IPS DF 4.7 (cell line): ENCODE results near the gene UBL4A.

ENCODE experiments used
- DNase-seq: peaks from one replicate; pipeline ENCODE4 v3.0.0-alpha.2; 2013; ENCODE audit warnings: low spot score; ENCODE audit errors: extremely low read depth

The UBL4A gene

DNA sequence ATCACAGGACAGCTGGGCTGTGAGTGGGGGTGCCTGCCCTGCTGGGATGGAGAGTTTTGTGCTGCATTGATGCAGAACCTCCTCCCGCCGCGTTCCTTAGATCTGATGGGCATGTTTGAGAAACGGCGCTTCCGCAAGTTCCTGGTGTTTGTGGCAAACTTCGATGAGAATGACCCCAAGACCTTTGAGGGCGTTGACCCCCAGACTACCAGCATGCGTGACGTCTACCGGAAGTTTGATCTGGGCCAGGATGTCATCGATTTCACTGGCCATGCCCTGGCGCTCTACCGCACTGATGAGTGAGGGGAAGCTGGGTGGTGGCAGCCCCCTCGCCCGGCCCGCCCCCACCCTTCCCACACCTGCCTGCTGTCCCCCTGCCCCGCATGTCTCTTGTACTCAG is 46.6 kb downstream of the UBL4A start:
- DNase-seq = no peak

DNA sequence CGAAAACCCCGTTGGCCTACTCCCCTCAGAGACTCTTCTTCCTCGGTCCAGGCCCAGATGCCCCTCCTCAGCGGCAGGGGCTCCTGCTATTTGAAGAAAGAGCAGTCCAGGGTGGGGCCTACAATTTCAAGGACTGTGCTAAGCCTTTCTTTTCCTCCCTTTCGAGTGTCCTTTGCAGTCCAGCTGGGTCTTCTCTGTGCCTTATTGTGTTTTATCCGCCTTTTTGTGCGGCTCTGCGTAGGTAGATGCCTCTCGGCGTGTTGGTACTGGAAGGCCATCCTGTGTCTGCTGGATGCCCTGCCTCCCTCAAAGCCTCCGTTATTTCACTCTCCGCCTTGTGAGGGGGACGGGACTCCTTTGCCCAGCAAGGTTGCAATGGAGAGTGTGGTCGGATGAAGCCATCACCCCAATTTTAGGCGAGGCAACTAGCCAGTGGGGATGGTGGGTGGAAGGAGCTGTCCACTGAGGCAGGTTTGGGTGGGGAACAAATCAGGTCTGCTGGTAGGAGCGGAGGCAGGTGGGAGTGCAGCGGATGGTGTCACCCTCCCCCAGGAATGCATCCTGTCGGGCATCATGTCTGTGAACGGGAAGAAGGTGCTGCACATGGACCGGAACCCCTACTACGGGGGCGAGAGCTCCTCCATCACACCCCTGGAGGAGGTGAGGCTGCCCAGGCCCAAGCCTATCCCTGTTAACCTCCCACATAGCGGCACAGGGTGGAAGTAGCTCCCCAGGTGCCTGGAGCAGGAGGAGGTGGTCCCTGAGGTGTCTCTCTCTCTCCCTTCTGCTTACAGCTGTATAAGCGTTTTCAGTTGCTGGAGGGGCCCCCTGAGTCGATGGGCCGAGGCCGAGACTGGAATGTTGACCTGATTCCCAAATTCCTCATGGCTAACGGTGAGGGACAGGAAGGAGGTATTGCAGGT is 48.2 kb downstream of the UBL4A start:
- no peak for DNase-seq

DNA sequence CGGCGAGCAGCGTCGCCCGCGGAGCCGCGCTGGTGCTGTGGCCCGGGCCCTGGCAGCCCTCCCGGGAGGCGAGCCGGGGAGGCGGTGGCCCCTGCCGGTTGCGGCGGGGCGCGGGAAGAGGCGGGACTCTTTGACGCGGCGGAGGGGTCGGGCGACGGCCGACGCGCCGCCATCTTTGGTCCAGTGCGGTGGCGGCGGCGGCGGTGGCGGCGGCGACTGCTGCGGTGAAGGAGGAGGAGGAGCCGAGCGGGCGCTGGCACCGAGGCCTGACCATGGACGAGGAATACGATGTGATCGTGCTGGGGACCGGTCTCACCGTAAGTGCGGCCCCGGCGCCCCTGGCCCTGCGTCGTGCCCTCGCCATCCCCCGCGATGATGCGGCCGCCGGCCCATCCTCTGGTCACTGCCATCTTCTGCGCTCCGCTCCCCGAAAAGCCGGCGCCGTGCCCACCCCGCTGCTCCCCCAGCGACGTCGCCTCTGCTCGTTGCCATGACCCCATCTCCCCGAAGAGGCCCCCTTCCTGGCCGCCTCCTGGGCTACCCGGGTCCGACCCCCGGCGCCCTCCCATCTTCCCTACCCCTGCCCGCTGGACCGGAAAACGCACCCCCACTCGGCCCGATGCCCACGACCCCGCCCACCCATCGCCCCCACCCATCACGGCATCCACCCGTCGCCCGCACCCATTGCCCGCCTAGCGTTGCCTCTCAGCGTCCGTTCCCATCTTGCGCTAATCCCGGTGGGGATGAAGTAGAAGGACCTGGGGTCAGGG is 49.2 kb downstream of the UBL4A start, which contains the start of gene GDI1:
Gene GDI1, plus strand, starts transcription at position 172 of the 770 bp plus-strand sequence. Its CDS starts 101 bp downstream, at position 273.
- DNase-seq = no peak

DNA sequence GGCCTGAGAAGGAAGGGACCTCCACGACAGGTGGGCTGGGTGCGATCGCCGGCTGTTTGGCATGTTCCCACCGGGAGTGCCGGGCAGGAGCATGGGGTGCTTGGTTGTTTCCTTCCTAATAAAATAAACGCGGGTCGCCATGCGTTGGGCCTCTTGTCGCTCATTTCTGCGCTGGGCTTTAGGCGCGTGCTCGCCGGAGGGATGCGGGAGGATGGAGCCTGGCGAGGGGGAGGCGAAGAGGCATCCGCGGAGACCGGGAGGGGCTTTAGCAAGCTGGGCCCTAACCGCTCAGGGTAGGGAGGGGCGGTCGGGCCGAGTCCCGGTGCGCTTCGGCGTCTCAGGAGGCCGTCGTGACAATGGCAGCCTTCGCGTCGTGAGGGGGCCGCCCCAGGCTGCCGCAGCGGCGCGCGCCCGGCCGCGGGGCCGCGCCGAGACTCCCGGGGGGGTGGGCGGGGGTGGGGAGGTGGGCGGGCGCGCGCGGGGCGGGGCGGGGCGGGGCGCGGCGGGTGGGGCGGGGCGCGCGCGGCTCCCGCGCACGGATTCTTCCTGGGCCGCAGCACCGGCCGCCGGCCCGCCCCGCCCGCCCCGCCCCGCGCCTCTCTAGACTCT is 49.9 kb downstream of the UBL4A start:
- no peak for DNase-seq

DNA sequence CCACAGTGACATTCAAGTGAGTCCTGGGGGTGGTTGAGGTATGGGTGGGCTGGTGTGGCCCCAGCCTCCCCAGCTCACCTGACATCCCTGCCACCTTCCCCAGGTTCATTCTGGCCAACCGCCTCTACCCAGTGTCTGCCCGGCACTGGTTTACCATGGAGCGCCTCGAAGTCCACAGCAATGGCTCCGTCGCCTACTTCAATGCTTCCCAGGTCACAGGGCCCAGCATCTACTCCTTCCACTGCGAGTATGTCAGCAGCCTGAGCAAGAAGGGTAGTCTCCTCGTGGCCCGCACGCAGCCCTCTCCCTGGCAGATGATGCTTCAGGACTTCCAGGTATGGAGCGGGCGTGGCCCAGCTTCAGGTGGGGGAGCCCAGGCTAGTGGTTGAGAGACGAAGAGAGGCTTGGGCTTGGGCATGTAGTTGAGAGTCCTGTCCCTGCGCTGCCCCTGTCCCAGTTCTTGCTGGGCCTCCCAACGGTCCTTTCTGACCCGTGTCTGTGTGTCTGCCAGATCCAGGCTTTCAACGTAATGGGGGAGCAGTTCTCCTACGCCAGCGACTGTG is 51.2 kb downstream of the UBL4A start:
- no peak for DNase-seq

DNA sequence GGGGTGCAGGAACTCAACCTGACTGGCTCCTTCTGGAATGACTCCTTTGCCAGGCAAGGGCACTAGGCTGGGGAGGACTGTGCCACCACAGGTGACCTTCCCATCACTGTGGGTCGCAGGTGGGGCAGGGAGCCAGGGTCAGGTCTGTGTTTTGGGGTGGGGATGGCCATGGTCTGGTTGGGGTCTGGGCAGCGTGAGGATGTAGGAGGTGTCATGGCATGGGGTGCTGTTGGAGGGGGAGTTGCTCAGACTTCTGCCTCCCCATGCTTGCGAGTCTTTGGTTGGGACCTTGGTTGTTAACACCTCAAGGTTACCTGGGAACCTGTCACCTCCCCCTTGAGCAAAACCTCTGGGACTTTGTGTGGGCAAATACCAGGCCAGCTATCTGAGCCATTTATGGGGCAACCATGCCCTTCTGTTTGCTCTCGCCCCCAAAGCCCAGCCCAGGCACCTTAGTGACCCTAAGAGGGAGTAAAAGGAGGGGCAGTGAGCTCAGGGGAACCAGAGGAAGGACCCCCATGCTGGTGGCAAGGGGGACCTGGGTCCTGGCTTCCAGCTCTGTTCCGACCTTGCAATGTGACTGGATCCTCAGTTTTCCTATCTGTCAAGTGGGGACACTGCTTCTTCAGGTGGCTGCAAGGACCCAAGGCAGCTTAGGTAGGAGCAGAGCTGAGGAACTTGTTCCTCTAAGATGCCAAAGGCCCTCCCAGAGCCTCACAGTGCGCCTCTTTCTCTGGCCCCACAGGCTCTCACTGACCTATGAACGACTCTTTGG is 51.8 kb downstream of the UBL4A start:
- DNase-seq = no peak
